ENCODE results near the gene ERF. TPM values are rescaled to one million over a fixed set of nuclear protein-coding genes. Genes with fewer than 3 reads are reported as not detected.

ERF gene
- polyA plus RNA-seq, 1 donor from 2014 or later: 3.8 TPM

- TF ChIP-seq POLR2AphosphoS5 (IDR thresholded peaks at IDR 0.05) (no peak), REST (IDR thresholded peaks at IDR 0.05; ENCODE audit: borderline replicate concordance) (no peak), RAD21 (conservative IDR thresholded peaks at IDR 0.05) (no peak), SMC3 (conservative IDR thresholded peaks at IDR 0.05; ENCODE audit: poor library complexity) (no peak), EP300 (conservative IDR thresholded peaks at IDR 0.05; ENCODE audit: poor library complexity, severe bottlenecking) (no peak), MXI1 (conservative IDR thresholded peaks at IDR 0.05; ENCODE audit: poor library complexity, severe bottlenecking) (no peak), EZH2 (IDR thresholded peaks at IDR 0.05; ENCODE audit: borderline replicate concordance, insufficient read depth, low read length, poor library complexity, severe bottlenecking) (no peak), CTCF (IDR thresholded peaks at IDR 0.05; ENCODE audit: poor library complexity, severe bottlenecking) (no peak), TAF1 (IDR thresholded peaks at IDR 0.05; ENCODE audit: low read depth) (no peak)
- Histone ChIP-seq H3K9ac (ENCODE audit: low read length) (no peak overlapping the region), H3F3A (ENCODE audit: insufficient read depth, low read length, poor library complexity, severe bottlenecking) (peaks cover 3% of the 10 kb centered on the region), H3K27me3 (ENCODE audit: insufficient read depth, low read depth, low read length) (no peaks in the 10 kb centered on the region), H3K79me2 (replicated peaks; ENCODE audit: insufficient read depth, low read length) (peaks cover 3% of the 10 kb centered on the region), H3K4me3 (ENCODE audit: low read length) (no peak overlapping the region), H2AFZ (ENCODE audit: low read depth, low read length) (no peak overlapping the region), H3K9me2 (ENCODE audit: insufficient read depth, low read length) (no peaks in the 10 kb centered on the region), H3K4me2 (ENCODE audit: low read length) (no peak overlapping the region), H3K27ac (ENCODE audit: low read length) (no peak overlapping the region), H3K9me3 (ENCODE audit: low read length) (no peaks in the 10 kb centered on the region), H4K20me1 (ENCODE audit: insufficient read depth) (no peaks in the 10 kb centered on the region), H3K36me3 (ENCODE audit: insufficient read depth, low read length) (no peaks in the 10 kb centered on the region)
Observed at GRCh38 chr19:42225718-42226292, 29.1 kb downstream of the ERF start.

GRCh38 chr19:42224940-42225717, 29.8 kb downstream of the ERF start:
- no peak overlapping the region for H3K27ac ChIP-seq (ENCODE audit: low read length)
- no peaks in the 10 kb centered on the region for H4K20me1 ChIP-seq (ENCODE audit: insufficient read depth)
- no peaks in the 10 kb centered on the region for H3K9me2 ChIP-seq (ENCODE audit: insufficient read depth, low read length)
- TF ChIP-seq MXI1 (conservative IDR thresholded peaks at IDR 0.05; ENCODE audit: poor library complexity, severe bottlenecking): no peak
- TF ChIP-seq CTCF (IDR thresholded peaks at IDR 0.05; ENCODE audit: poor library complexity, severe bottlenecking): no peak
- no peak for TF ChIP-seq EZH2 (IDR thresholded peaks at IDR 0.05; ENCODE audit: borderline replicate concordance, insufficient read depth, low read length, poor library complexity, severe bottlenecking)
- TF ChIP-seq REST (IDR thresholded peaks at IDR 0.05; ENCODE audit: borderline replicate concordance): no peak
- no peak for TF ChIP-seq RAD21 (conservative IDR thresholded peaks at IDR 0.05)
- TF ChIP-seq SMC3 (conservative IDR thresholded peaks at IDR 0.05; ENCODE audit: poor library complexity): no peak
- no peak for TF ChIP-seq POLR2AphosphoS5 (IDR thresholded peaks at IDR 0.05)
- TF ChIP-seq EP300 (conservative IDR thresholded peaks at IDR 0.05; ENCODE audit: poor library complexity, severe bottlenecking): no peak
- no peak for TF ChIP-seq TAF1 (IDR thresholded peaks at IDR 0.05; ENCODE audit: low read depth)
- peaks cover 7% of the 10 kb centered on the region for H3F3A ChIP-seq (ENCODE audit: insufficient read depth, low read length, poor library complexity, severe bottlenecking)
- no peak overlapping the region for H2AFZ ChIP-seq (ENCODE audit: low read depth, low read length)
- H3K9ac ChIP-seq (ENCODE audit: low read length): no peak overlapping the region
- no peak overlapping the region for H3K4me2 ChIP-seq (ENCODE audit: low read length)
- no peaks in the 10 kb centered on the region for H3K9me3 ChIP-seq (ENCODE audit: low read length)
- H3K4me3 ChIP-seq (ENCODE audit: low read length): no peak overlapping the region
- no peaks in the 10 kb centered on the region for H3K36me3 ChIP-seq (ENCODE audit: insufficient read depth, low read length)
- no peaks in the 10 kb centered on the region for H3K27me3 ChIP-seq (ENCODE audit: insufficient read depth, low read depth, low read length)
- peaks cover 3% of the 10 kb centered on the region for H3K79me2 ChIP-seq (replicated peaks; ENCODE audit: insufficient read depth, low read length)
